Loucy (cell line): Measurements from ENCODE around the gene HEPN1.

ENCODE experiments used
- CTCF ChIP-seq: fragments of 200-600 bp; sonication (generic); conservative IDR thresholded peaks from 2 replicates; pipeline ENCODE4 v1.5.1; 2014; ENCODE audit warnings: mild to moderate bottlenecking, antibody characterized with exemption, low read length
- EZH2phosphoT487 ChIP-seq: fragments of 200-600 bp; IDR thresholded peaks from 2 replicates; pipeline ENCODE4 v1.6.1; 2018; ENCODE audit warnings: antibody characterized with exemption, mild to moderate bottlenecking, moderate library complexity, borderline replicate concordance

GRCh38 chr11:124877910-124878758 is 40.9 kb upstream of the HEPN1 start:
- TF ChIP-seq CTCF (no peak), EZH2phosphoT487 (no peak)
